A673 (cell line): ENCODE results near the gene R3HDM1.

Source experiments
- CTCF ChIP-seq: fragments of 300-800, 200-600 bp; sonication (generic); conservative IDR thresholded peaks from 2 replicates; pipeline ENCODE4 v1.5.1; 2017; ENCODE audit warnings: low read depth, mild to moderate bottlenecking, antibody characterized with exemption, low read length, moderate library complexity, mixed read lengths
- EZH2 ChIP-seq: fragments of 200-600 bp; sonication (generic); IDR thresholded peaks from 2 replicates; pipeline ENCODE4 v1.6.1; 2017; ENCODE audit warnings: borderline replicate concordance, low read depth, mild to moderate bottlenecking, mixed read lengths, antibody characterized with exemption, low read length; ENCODE audit not compliant: poor library complexity, severe bottlenecking

DNA sequence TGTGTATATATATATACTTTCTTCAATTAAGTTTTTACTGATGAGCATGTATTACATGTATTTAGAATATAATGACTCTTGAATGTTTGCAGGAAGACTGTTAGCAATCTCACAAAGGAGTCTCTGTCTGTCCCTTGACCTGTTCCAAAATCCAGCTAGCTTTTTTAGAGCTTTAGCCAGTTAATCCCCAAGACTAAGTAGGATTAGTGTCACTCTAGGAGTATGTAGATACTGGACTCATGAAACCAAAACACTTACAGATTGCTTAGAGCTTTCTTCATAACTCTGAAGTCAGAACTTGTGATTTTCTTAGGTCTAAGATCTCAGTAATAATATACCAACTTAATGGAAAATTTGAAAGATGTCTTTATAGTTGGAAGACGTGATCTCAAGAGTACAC lies 212.6 kb downstream of the R3HDM1 start:
- TF ChIP-seq CTCF, result no peak
- no peak for TF ChIP-seq EZH2
